Panc1 (cell line): Measurements from ENCODE around the gene MED13L.

Source experiments
- CTCF ChIP-seq: fragments of 450-650 bp; IDR thresholded peaks from 2 replicates; pipeline ENCODE4 v1.5.1; 2017; ENCODE audit warnings: mild to moderate bottlenecking
- POLR2AphosphoS5 ChIP-seq: IDR thresholded peaks from 2 replicates; pipeline ENCODE4 v1.6.1; 2012; ENCODE audit warnings: mild to moderate bottlenecking, low read depth, low read length, moderate library complexity
- SIN3A ChIP-seq: IDR thresholded peaks from 2 replicates; pipeline ENCODE4 v1.6.1; 2012; ENCODE audit warnings: low read depth, mild to moderate bottlenecking, low read length, moderate library complexity, borderline replicate concordance; ENCODE audit not compliant: insufficient read depth

GRCh38 chr12:115943310-115943629, 334.2 kb downstream of the MED13L start:
- no peak for TF ChIP-seq CTCF
- TF ChIP-seq POLR2AphosphoS5, result no peak
- no peak for TF ChIP-seq SIN3A
